ENCODE results near the gene ENTPD2. TPM values are rescaled to one million over a fixed set of nuclear protein-coding genes. Genes with fewer than 3 reads are reported as not detected.

ENTPD2 gene
- total and polyA plus RNA-seq, 9 of the 15 experiments (the other 6 are each of a cell fraction or from before 2014, with no cell fraction given) = 0.04 to 0.60 (median 0.14) TPM; not detected in 4

- TF ChIP-seq THAP12 (CRISPR knock-in tag; IDR thresholded peaks at IDR 0.05) (no peak), WHSC1 (IDR thresholded peaks at IDR 0.05; ENCODE audit: low read length) (no peak), FOXK1 (CRISPR knock-in tag; IDR thresholded peaks at IDR 0.05; ENCODE audit: borderline replicate concordance) (no peak), RERE (CRISPR knock-in tag; IDR thresholded peaks at IDR 0.05; ENCODE audit: borderline replicate concordance) (no peak), ZNF133 (CRISPR knock-in tag; IDR thresholded peaks at IDR 0.05) (no peak), RBFOX2 (IDR thresholded peaks at IDR 0.05; ENCODE audit: low read depth, low read length) (peak; percentile 38; the same call in 1 of the 2 replicates), SIN3A (IDR thresholded peaks at IDR 0.05; ENCODE audit: borderline replicate concordance in 2 of 2, control insufficient read depth in 1 of 2, low read depth in 2 of 2, low read length in 2 of 2) (no peak), ZBED1 (IDR thresholded peaks at IDR 0.05) (no peak), ATF7 (IDR thresholded peaks at IDR 0.05) (no peak), ZMIZ1 (IDR thresholded peaks at IDR 0.05; ENCODE audit: low read depth in 2 of 2, low read length in 2 of 2) (no peak), HDAC6 (IDR thresholded peaks at IDR 0.05; ENCODE audit: low read depth, low read length) (no peak), ZC3H4 (CRISPR knock-in tag; IDR thresholded peaks at IDR 0.05; ENCODE audit: borderline replicate concordance) (peak; percentile 48; the same call in 1 of the 2 replicates), HNRNPUL1 (IDR thresholded peaks at IDR 0.05; ENCODE audit: low read length) (no peak), CAMTA2 (CRISPR knock-in tag; conservative IDR thresholded peaks at IDR 0.05) (no peak), LCOR (CRISPR knock-in tag; IDR thresholded peaks at IDR 0.05) (no peak)
These were observed 15.0 kb upstream of the ENTPD2 start (continued) for GRCh38 chr9:137068539-137069507.

Data from K562 (cell line).